HG03432 (cell line): ENCODE data around the gene C12orf57.
A peak's percentile ranks its signal among the peaks of the same experiment; 100 is the strongest.
"Not testable (repeated sequence)": the region's sequence is repeated elsewhere in the genome, so short reads cannot be mapped to it uniquely, and the experiment has no call there.

Experiments
- ATAC-seq: cut with Tn5 transposase; IDR thresholded peaks from one replicate; pipeline ENCODE4 v1.9.1; 2021; ENCODE audit warnings: mild to moderate bottlenecking, moderate library complexity; ENCODE audit not compliant: unreplicated experiment

The C12orf57 gene

GRCh38 chr12:6943722-6944380, at the start of gene C12orf57, which contains the start of gene RNU7-1:
Gene C12orf57 (plus strand): TSS chr12:6944022. CDS start chr12:6944122, 100 bp downstream.
Gene RNU7-1 (plus strand): TSS chr12:6943816.
- peak; percentile 37 for ATAC-seq

GRCh38 chr12:6894321-6894720, 49.5 kb upstream of the C12orf57 start:
- no peak for ATAC-seq

- no peak for ATAC-seq
Observed at GRCh38 chr12:6896846-6897435, 46.9 kb upstream of the C12orf57 start.

GRCh38 chr12:6899427-6899826, 44.4 kb upstream of the C12orf57 start:
- no peak for ATAC-seq

- no peak for ATAC-seq
Observed at GRCh38 chr12:6899837-6900519, 43.8 kb upstream of the C12orf57 start.

GRCh38 chr12:6902448-6902847, 41.4 kb upstream of the C12orf57 start:
- ATAC-seq: no peak

GRCh38 chr12:6903722-6904121, 40.1 kb upstream of the C12orf57 start:
- no peak for ATAC-seq

GRCh38 chr12:6904280-6905276, 39.2 kb upstream of the C12orf57 start, which contains the start of gene LRRC23:
Gene LRRC23 (plus strand): TSS chr12:6904822. CDS start chr12:6905634, 812 bp downstream.
- peak; percentile 93 for ATAC-seq

GRCh38 chr12:6905414-6906040, 38.3 kb upstream of the C12orf57 start:
- no peak for ATAC-seq

GRCh38 chr12:6908141-6908540, 35.7 kb upstream of the C12orf57 start:
- ATAC-seq: not testable (repeated sequence)

GRCh38 chr12:6909421-6910145, 34.2 kb upstream of the C12orf57 start:
- ATAC-seq: no peak

- ATAC-seq: no peak
Observed at GRCh38 chr12:6912164-6912935, 31.5 kb upstream of the C12orf57 start.

- peak; percentile 82 for ATAC-seq
Observed at GRCh38 chr12:6914246-6914946, 29.4 kb upstream of the C12orf57 start, which contains the start of gene ENO2. Gene ENO2 (plus strand): TSS chr12:6914580. CDS start chr12:6915833, 1,253 bp downstream.

GRCh38 chr12:6914947-6915788, 28.7 kb upstream of the C12orf57 start:
- ATAC-seq: no peak

GRCh38 chr12:6915789-6916285, 28.0 kb upstream of the C12orf57 start:
- ATAC-seq: no peak

- ATAC-seq: no peak
Observed at GRCh38 chr12:6916426-6917200, 27.2 kb upstream of the C12orf57 start.
